ENCODE results near the gene PRF1.

GRCh38 chr10:70603449-70603801 is 884 bp upstream of the PRF1 start:
- TF ChIP-seq CTCF (IDR thresholded peaks at IDR 0.05; ENCODE audit: low read depth, low read length, missing input control) (no peak), JUND (IDR thresholded peaks at IDR 0.05) (no peak)
